ENCODE results near the gene RTEL1.

GRCh38 chr20:63610581-63611435 is 47.3 kb upstream of the RTEL1 start:
- TF ChIP-seq CTCF (conservative IDR thresholded peaks at IDR 0.05 in 1 of 2, IDR thresholded peaks at IDR 0.05 in 1 of 2; ENCODE audit: extremely low read depth in 1 of 2, insufficient read depth in 1 of 2, low read depth in 1 of 2, low read length in 2 of 2) (no peak), EZH2 (IDR thresholded peaks at IDR 0.05; ENCODE audit: borderline replicate concordance, low read length) (no peak)
